Gastrocnemius medialis (tissue), 4 donors: ENCODE measurements around the gene RBFOX2.
"Not testable (repeated sequence)": the region's sequence is repeated elsewhere in the genome, so short reads cannot be mapped to it uniquely, and the experiment has no call there.

Experiments used
- POLR2A ChIP-seq, 2 donors: fragments of 450-650 bp; IDR thresholded peaks; one replicate each; pipeline ENCODE4 v1.6.1; 2017; ENCODE audit warnings: antibody characterized with exemption in 2 of 2, mild to moderate bottlenecking in 2 of 2, moderate library complexity in 2 of 2
- TF ChIP-seq, protein P1 (sequence below), 5 experiments: fragments of 450-650 bp in 3 of 5; fragments of 200-600 bp in 2 of 5; sonication (generic) in 2 of 5; IDR thresholded peaks in 4 of 5; conservative IDR thresholded peaks in 1 of 5; 1 replicate in 4 of 5; 2 replicates in 1 of 5; pipeline ENCODE4 v1.5.1; 2016 to 2019; ENCODE audit warnings: antibody characterized with exemption in 5 of 5, mild to moderate bottlenecking in 3 of 5, moderate library complexity in 3 of 5

- not testable (repeated sequence) for TF ChIP-seq POLR2A (IDR thresholded peaks at IDR 0.05)
- TF ChIP-seq, protein P1, sequence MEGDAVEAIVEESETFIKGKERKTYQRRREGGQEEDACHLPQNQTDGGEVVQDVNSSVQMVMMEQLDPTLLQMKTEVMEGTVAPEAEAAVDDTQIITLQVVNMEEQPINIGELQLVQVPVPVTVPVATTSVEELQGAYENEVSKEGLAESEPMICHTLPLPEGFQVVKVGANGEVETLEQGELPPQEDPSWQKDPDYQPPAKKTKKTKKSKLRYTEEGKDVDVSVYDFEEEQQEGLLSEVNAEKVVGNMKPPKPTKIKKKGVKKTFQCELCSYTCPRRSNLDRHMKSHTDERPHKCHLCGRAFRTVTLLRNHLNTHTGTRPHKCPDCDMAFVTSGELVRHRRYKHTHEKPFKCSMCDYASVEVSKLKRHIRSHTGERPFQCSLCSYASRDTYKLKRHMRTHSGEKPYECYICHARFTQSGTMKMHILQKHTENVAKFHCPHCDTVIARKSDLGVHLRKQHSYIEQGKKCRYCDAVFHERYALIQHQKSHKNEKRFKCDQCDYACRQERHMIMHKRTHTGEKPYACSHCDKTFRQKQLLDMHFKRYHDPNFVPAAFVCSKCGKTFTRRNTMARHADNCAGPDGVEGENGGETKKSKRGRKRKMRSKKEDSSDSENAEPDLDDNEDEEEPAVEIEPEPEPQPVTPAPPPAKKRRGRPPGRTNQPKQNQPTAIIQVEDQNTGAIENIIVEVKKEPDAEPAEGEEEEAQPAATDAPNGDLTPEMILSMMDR (IDR thresholded peaks at IDR 0.05 in 4 of 5, conservative IDR thresholded peaks at IDR 0.05 in 1 of 5): not testable (repeated sequence)
Observed at GRCh38 chr22:36070645-36071044, 42.0 kb upstream of the RBFOX2 start.
